HEK293 (cell line): Measurements from ENCODE around the gene APLP2.

ENCODE experiments used
- GLIS2 ChIP-seq: fragments of 450-650 bp; formaldehyde crosslinking; IDR thresholded peaks from 2 replicates; pipeline ENCODE4 v1.5.1; 2016; ENCODE audit warnings: missing biosample characterization, missing genetic modification characterization
- KLF1 ChIP-seq: fragments of 450-650 bp; formaldehyde crosslinking; IDR thresholded peaks from 2 replicates; pipeline ENCODE4 v1.5.1; 2016; ENCODE audit warnings: missing biosample characterization, missing genetic modification characterization
- KLF10 ChIP-seq: fragments of 450-650 bp; IDR thresholded peaks from 2 replicates; pipeline ENCODE4 v1.5.1; 2018; ENCODE audit warnings: missing biosample characterization, mild to moderate bottlenecking, missing genetic modification characterization
- RBAK ChIP-seq: fragments of 450-650 bp; formaldehyde crosslinking; IDR thresholded peaks from 2 replicates; pipeline ENCODE4 v1.5.1; 2016; ENCODE audit warnings: missing biosample characterization, missing genetic modification characterization
- WT1 ChIP-seq: fragments of 450-650 bp; formaldehyde crosslinking; IDR thresholded peaks from 2 replicates; pipeline ENCODE4 v1.5.1; 2016; ENCODE audit warnings: missing biosample characterization, missing genetic modification characterization
- ZBTB1 ChIP-seq: fragments of 450-650 bp; formaldehyde crosslinking; IDR thresholded peaks from 2 replicates; pipeline ENCODE4 v1.5.1; 2016; ENCODE audit warnings: missing biosample characterization, missing genetic modification characterization
- ZBTB11 ChIP-seq: fragments of 450-650 bp; formaldehyde crosslinking; conservative IDR thresholded peaks from 2 replicates; pipeline ENCODE4 v1.5.1; 2016; ENCODE audit warnings: low read depth, missing biosample characterization, missing genetic modification characterization
- ZBTB8A ChIP-seq: fragments of 450-650 bp; formaldehyde crosslinking; IDR thresholded peaks from 2 replicates; pipeline ENCODE4 v1.5.1; 2016; ENCODE audit warnings: missing biosample characterization, missing genetic modification characterization
- ZIC2 ChIP-seq: fragments of 450-650 bp; formaldehyde crosslinking; IDR thresholded peaks from 2 replicates; pipeline ENCODE4 v1.5.1; 2016; ENCODE audit warnings: missing biosample characterization, missing genetic modification characterization
- ZNF169 ChIP-seq: fragments of 450-650 bp; formaldehyde crosslinking; IDR thresholded peaks from 2 replicates; pipeline ENCODE4 v1.5.1; 2016; ENCODE audit warnings: missing biosample characterization, missing genetic modification characterization
- ZNF223 ChIP-seq: fragments of 450-650 bp; formaldehyde crosslinking; IDR thresholded peaks from 2 replicates; pipeline ENCODE4 v1.5.1; 2016; ENCODE audit warnings: missing biosample characterization, missing genetic modification characterization
- ZNF26 ChIP-seq: fragments of 450-650 bp; formaldehyde crosslinking; IDR thresholded peaks from 2 replicates; pipeline ENCODE4 v1.5.1; 2016; ENCODE audit warnings: missing biosample characterization, missing genetic modification characterization
- ZNF362 ChIP-seq: fragments of 450-650 bp; formaldehyde crosslinking; IDR thresholded peaks from 2 replicates; pipeline ENCODE4 v1.5.1; 2016; ENCODE audit warnings: missing biosample characterization, missing genetic modification characterization
- ZNF510 ChIP-seq: fragments of 450-650 bp; formaldehyde crosslinking; IDR thresholded peaks from 2 replicates; pipeline ENCODE4 v1.5.1; 2018; ENCODE audit warnings: mild to moderate bottlenecking, missing genetic modification characterization, missing biosample characterization; ENCODE audit not compliant: insufficient replicate concordance
- ZNF660 ChIP-seq: fragments of 450-650 bp; IDR thresholded peaks from 2 replicates; pipeline ENCODE4 v1.5.1; 2018; ENCODE audit warnings: missing biosample characterization, mild to moderate bottlenecking, missing genetic modification characterization
- ZNF664 ChIP-seq: fragments of 450-650 bp; formaldehyde crosslinking; IDR thresholded peaks from 2 replicates; pipeline ENCODE4 v1.5.1; 2016; ENCODE audit warnings: missing biosample characterization, missing genetic modification characterization
- ZNF777 ChIP-seq: fragments of 450-650 bp; formaldehyde crosslinking; IDR thresholded peaks from 2 replicates; pipeline ENCODE4 v1.5.1; 2017; ENCODE audit warnings: missing biosample characterization, missing genetic modification characterization, borderline replicate concordance
- ZSCAN30 ChIP-seq: fragments of 450-650 bp; IDR thresholded peaks from 2 replicates; pipeline ENCODE4 v1.5.1; 2018; ENCODE audit warnings: missing biosample characterization, mild to moderate bottlenecking, missing genetic modification characterization, moderate library complexity
- TF ChIP-seq, protein P1 (sequence below): fragments of 450-650 bp; formaldehyde crosslinking; IDR thresholded peaks from 2 replicates; pipeline ENCODE4 v1.5.1; 2016; ENCODE audit warnings: missing biosample characterization, missing genetic modification characterization, borderline replicate concordance
- TF ChIP-seq, protein P2 (sequence below): IDR thresholded peaks from 2 replicates; pipeline ENCODE4 v1.6.1; 2011; ENCODE audit warnings: mild to moderate bottlenecking, low read depth, low read length, borderline replicate concordance
- TF ChIP-seq, protein P3 (sequence below): fragments of 450-650 bp; formaldehyde crosslinking; IDR thresholded peaks from 2 replicates; pipeline ENCODE4 v1.5.1; 2017; ENCODE audit warnings: missing biosample characterization, missing genetic modification characterization
- TF ChIP-seq, protein P4 (sequence below): fragments of 450-650 bp; formaldehyde crosslinking; optimal IDR thresholded peaks from 2 replicates; pipeline ENCODE3; 2016; ENCODE audit warnings: missing biosample characterization, mild to moderate bottlenecking, missing genetic modification characterization

Gene APLP2

DNA sequence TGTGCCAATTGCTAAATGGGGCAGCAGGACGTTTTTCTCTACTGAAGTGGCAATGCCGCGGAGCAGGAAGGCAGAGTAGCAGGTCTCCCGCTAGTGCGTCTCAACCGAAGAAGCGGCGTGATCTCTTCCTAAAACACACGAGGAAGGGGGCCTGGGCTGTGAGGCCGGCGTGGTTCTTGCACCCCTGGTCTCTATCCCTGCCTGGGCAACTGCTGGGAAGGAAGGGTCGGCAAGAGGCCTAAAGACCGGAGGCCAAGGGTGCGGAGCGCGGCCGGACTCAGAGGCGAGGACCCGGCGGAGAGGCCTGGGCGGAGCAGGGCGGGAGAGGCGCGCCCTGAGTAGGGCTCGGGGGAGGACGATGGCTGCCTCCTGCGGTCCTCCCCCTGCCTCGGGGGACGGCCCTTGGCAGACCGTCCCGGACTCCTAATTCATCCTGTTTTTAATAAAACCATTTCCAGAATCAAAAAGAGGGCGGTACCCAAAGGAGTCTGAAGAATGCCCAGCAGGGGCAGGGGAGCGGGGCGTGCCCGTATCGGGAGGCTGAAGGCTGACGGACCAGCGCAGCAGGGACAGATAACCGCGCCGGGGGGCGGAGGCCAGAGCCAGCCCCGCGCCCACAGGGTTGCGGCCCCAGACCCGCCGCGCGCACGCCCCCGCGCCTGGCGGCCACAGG is 572 bp upstream of the APLP2 start (continued):
- TF ChIP-seq, protein P1, sequence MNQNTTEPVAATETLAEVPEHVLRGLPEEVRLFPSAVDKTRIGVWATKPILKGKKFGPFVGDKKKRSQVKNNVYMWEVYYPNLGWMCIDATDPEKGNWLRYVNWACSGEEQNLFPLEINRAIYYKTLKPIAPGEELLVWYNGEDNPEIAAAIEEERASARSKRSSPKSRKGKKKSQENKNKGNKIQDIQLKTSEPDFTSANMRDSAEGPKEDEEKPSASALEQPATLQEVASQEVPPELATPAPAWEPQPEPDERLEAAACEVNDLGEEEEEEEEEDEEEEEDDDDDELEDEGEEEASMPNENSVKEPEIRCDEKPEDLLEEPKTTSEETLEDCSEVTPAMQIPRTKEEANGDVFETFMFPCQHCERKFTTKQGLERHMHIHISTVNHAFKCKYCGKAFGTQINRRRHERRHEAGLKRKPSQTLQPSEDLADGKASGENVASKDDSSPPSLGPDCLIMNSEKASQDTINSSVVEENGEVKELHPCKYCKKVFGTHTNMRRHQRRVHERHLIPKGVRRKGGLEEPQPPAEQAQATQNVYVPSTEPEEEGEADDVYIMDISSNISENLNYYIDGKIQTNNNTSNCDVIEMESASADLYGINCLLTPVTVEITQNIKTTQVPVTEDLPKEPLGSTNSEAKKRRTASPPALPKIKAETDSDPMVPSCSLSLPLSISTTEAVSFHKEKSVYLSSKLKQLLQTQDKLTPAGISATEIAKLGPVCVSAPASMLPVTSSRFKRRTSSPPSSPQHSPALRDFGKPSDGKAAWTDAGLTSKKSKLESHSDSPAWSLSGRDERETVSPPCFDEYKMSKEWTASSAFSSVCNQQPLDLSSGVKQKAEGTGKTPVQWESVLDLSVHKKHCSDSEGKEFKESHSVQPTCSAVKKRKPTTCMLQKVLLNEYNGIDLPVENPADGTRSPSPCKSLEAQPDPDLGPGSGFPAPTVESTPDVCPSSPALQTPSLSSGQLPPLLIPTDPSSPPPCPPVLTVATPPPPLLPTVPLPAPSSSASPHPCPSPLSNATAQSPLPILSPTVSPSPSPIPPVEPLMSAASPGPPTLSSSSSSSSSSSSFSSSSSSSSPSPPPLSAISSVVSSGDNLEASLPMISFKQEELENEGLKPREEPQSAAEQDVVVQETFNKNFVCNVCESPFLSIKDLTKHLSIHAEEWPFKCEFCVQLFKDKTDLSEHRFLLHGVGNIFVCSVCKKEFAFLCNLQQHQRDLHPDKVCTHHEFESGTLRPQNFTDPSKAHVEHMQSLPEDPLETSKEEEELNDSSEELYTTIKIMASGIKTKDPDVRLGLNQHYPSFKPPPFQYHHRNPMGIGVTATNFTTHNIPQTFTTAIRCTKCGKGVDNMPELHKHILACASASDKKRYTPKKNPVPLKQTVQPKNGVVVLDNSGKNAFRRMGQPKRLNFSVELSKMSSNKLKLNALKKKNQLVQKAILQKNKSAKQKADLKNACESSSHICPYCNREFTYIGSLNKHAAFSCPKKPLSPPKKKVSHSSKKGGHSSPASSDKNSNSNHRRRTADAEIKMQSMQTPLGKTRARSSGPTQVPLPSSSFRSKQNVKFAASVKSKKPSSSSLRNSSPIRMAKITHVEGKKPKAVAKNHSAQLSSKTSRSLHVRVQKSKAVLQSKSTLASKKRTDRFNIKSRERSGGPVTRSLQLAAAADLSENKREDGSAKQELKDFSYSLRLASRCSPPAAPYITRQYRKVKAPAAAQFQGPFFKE (tag by site-specific recombination): no peak
- TF ChIP-seq ZNF660 (tag by site-specific recombination) (no peak), ZNF223 (tag by site-specific recombination) (no peak), ZNF664 (tag by site-specific recombination) (no peak), ZNF169 (tag by site-specific recombination) (no peak), KLF1 (tag by site-specific recombination) (peak; percentile 9; the same call in 1 of the 2 replicates), WT1 (peak; percentile 28), ZBTB8A (tag by site-specific recombination) (peak; percentile 88), KLF10 (tag by site-specific recombination) (0 out of 2 replicates have a peak, but pooled peaks have one; percentile 46), ZBTB1 (tag by site-specific recombination) (no peak), RBAK (tag by site-specific recombination) (no peak), ZNF777 (tag by site-specific recombination) (no peak), ZBTB11 (tag by site-specific recombination) (peak; percentile 48), ZSCAN30 (0 out of 2 replicates have a peak, but pooled peaks have one; percentile 37), ZIC2 (tag by site-specific recombination) (peak; percentile 52), ZNF362 (tag by site-specific recombination) (no peak), ZNF26 (tag by site-specific recombination) (no peak), GLIS2 (tag by site-specific recombination) (peak; percentile 44), ZNF510 (tag by site-specific recombination) (no peak)
- TF ChIP-seq, protein P2, sequence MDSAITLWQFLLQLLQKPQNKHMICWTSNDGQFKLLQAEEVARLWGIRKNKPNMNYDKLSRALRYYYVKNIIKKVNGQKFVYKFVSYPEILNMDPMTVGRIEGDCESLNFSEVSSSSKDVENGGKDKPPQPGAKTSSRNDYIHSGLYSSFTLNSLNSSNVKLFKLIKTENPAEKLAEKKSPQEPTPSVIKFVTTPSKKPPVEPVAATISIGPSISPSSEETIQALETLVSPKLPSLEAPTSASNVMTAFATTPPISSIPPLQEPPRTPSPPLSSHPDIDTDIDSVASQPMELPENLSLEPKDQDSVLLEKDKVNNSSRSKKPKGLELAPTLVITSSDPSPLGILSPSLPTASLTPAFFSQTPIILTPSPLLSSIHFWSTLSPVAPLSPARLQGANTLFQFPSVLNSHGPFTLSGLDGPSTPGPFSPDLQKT: no peak
- TF ChIP-seq, protein P3, sequence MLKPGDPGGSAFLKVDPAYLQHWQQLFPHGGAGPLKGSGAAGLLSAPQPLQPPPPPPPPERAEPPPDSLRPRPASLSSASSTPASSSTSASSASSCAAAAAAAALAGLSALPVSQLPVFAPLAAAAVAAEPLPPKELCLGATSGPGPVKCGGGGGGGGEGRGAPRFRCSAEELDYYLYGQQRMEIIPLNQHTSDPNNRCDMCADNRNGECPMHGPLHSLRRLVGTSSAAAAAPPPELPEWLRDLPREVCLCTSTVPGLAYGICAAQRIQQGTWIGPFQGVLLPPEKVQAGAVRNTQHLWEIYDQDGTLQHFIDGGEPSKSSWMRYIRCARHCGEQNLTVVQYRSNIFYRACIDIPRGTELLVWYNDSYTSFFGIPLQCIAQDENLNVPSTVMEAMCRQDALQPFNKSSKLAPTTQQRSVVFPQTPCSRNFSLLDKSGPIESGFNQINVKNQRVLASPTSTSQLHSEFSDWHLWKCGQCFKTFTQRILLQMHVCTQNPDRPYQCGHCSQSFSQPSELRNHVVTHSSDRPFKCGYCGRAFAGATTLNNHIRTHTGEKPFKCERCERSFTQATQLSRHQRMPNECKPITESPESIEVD (tag by site-specific recombination): no peak
- TF ChIP-seq, protein P4, sequence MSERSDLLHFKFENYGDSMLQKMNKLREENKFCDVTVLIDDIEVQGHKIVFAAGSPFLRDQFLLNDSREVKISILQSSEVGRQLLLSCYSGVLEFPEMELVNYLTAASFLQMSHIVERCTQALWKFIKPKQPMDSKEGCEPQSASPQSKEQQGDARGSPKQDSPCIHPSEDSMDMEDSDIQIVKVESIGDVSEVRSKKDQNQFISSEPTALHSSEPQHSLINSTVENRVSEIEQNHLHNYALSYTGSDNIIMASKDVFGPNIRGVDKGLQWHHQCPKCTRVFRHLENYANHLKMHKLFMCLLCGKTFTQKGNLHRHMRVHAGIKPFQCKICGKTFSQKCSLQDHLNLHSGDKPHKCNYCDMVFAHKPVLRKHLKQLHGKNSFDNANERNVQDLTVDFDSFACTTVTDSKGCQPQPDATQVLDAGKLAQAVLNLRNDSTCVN (tag by site-specific recombination): peak; percentile 77
